K562 (cell line): ENCODE results near the gene HAO2. TPM values are rescaled to one million over a fixed set of nuclear protein-coding genes. Genes with fewer than 3 reads are reported as not detected.

ENCODE experiments used
- ATAC-seq: fragments of 200-7000 bp; cut with Tn5 transposase; 3 replicates; pipeline ENCODE4 v1.9.1; 2020; ENCODE audit warnings: moderate library complexity
- BruUV-seq: library from RNA; stranded (reverse); fragments of 400-500 nt; replicated peaks from 2 replicates; lab custom pipeline; 2021; lab: Mats Ljungman, UMichigan
- CTCF ChIA-PET: fragments of 300-600 bp; formaldehyde crosslinking; extraction: SDS; loops from one replicate; lab custom pipeline; 2021; ENCODE audit warnings: low intra/inter-chr PET ratio; lab: Yijun Ruan, JAX
- POLR2A ChIA-PET: fragments of 300-600, 350-650 bp; sonication (Branson Sonifier 250); formaldehyde crosslinking; extraction: SDS; loops from one replicate; lab custom pipeline; 2021; ENCODE audit warnings: antibody characterized with exemption, inconsistent platforms; lab: Yijun Ruan, JAX
- DNase-seq, 4 experiments: peaks; one replicate each; pipeline versions ENCODE4 v3.0.0 to v3.0.0-alpha.2; 2011 to 2018; ENCODE audit warnings: low spot score in 3 of 4, mixed read lengths in 3 of 4; ENCODE audit errors: extremely low read depth in 1 of 4
- FAIRE-seq: peaks from 2 replicates; lab custom pipeline; 2011; peaks lifted over from hg19 to GRCh38; lab: Jason Lieb, UNC
- H2AFZ ChIP-seq: 2 replicates; pipeline ENCODE4 v1.6.0; 2011; ENCODE audit warnings: low read depth, low read length, control low read depth, inconsistent platforms
- H3K27ac ChIP-seq: fragments of 200-600 bp; 3 replicates; pipeline ENCODE4 v1.8.0; 2011; ENCODE audit warnings: low read depth, mild to moderate bottlenecking, control low read depth, inconsistent platforms, low read length, moderate library complexity, mixed read lengths; ENCODE audit errors: extremely low read depth
- H3K27me3 ChIP-seq, 2 experiments: fragments of 300-600 bp in 1 of 2; 2 replicates in 1 of 2; 3 replicates in 1 of 2; pipeline versions ENCODE4 v1.6.0 to v1.8.0; 2011; ENCODE audit warnings: inconsistent platforms in 2 of 2, low read length in 2 of 2, mild to moderate bottlenecking in 1 of 2, mixed read lengths in 1 of 2, moderate library complexity in 1 of 2; ENCODE audit not compliant: control insufficient read depth in 2 of 2, insufficient read depth in 2 of 2
- H3K36me3 ChIP-seq: fragments of 300-600 bp; 3 replicates; pipeline ENCODE4 v1.8.0; 2011; ENCODE audit warnings: mild to moderate bottlenecking, low read length, inconsistent platforms; ENCODE audit not compliant: control insufficient read depth, insufficient read depth
- H3K4me1 ChIP-seq, 2 experiments: fragments of 200-600 bp in 1 of 2; replicated peaks in 1 of 2; 2 replicates in 1 of 2; 3 replicates in 1 of 2; pipeline versions ENCODE4 v1.5.1 to v1.8.0; 2011; ENCODE audit warnings: inconsistent platforms in 2 of 2, low read length in 2 of 2, mild to moderate bottlenecking in 1 of 2, mixed read lengths in 1 of 2, moderate library complexity in 1 of 2; ENCODE audit not compliant: control insufficient read depth in 2 of 2, insufficient read depth in 2 of 2
- H3K4me2 ChIP-seq: 2 replicates; pipeline ENCODE4 v1.6.1; 2011; ENCODE audit warnings: low read length, control low read depth, inconsistent platforms, mixed read lengths; ENCODE audit not compliant: insufficient read depth
- H3K4me3 ChIP-seq: fragments of 200-600 bp; sonication (generic), shearing (Covaris generic); 2 replicates; pipeline ENCODE4 v1.5.1; 2016; ENCODE audit warnings: control low read depth, inconsistent platforms
- H3K79me2 ChIP-seq: fragments of 200-600 bp; 3 replicates; pipeline ENCODE4 v1.8.0; 2011; ENCODE audit warnings: low read length, inconsistent platforms; ENCODE audit not compliant: control insufficient read depth, insufficient read depth
- H3K9ac ChIP-seq, 2 experiments: 2 replicates each; pipeline versions ENCODE4 v1.6.0 to v1.6.1; 2011; ENCODE audit warnings: low read depth in 2 of 2, low read length in 2 of 2, control low read depth in 1 of 2, inconsistent platforms in 1 of 2, mild to moderate bottlenecking in 1 of 2, mixed read lengths in 1 of 2; ENCODE audit not compliant: insufficient read depth in 1 of 2
- H3K9me1 ChIP-seq: one replicate; pipeline ENCODE4 v1.6.0; 2011; ENCODE audit warnings: inconsistent platforms, mild to moderate bottlenecking, low read length, moderate library complexity; ENCODE audit not compliant: control insufficient read depth, insufficient read depth
- H3K9me3 ChIP-seq: replicated peaks from 2 replicates; pipeline ENCODE4 v1.5.1; 2011; ENCODE audit warnings: low read depth, low read length, inconsistent platforms; ENCODE audit not compliant: control insufficient read depth, insufficient read depth
- H4K20me1 ChIP-seq: replicated peaks from 2 replicates; pipeline ENCODE4 v1.6.1; 2011; ENCODE audit warnings: low read length, inconsistent platforms, mixed read lengths; ENCODE audit not compliant: control insufficient read depth, insufficient read depth
- AFF1 ChIP-seq, 2 experiments: fragments of 450-650 bp; IDR thresholded peaks; 2 replicates each; pipeline ENCODE4 v1.6.1; 2018; ENCODE audit warnings: mild to moderate bottlenecking in 2 of 2, low read depth in 1 of 2; ENCODE audit not compliant: partially characterized antibody in 2 of 2
- BCL6 ChIP-seq: fragments of 250-450 bp; sonication (Bioruptor Pico); IDR thresholded peaks from 2 replicates; pipeline ENCODE4 v1.4.0; 2020
- CEBPB ChIP-seq: fragments of 450-650 bp; IDR thresholded peaks from 2 replicates; pipeline ENCODE4 v1.6.1; 2016; ENCODE audit warnings: missing genetic modification characterization, missing compliant biosample characterization
- COPS2 ChIP-seq: fragments of 450-650 bp; conservative IDR thresholded peaks from 2 replicates; pipeline ENCODE4 v1.6.1; 2016; ENCODE audit warnings: mild to moderate bottlenecking, moderate library complexity
- ESRRA ChIP-seq: fragments of 450-650 bp; IDR thresholded peaks from 2 replicates; pipeline ENCODE4 v1.6.1; 2014; ENCODE audit warnings: low read depth, mild to moderate bottlenecking, moderate library complexity, borderline replicate concordance
- HDAC2 ChIP-seq: fragments of 450-650 bp; IDR thresholded peaks from 2 replicates; pipeline ENCODE4 v1.6.1; 2016; ENCODE audit warnings: mild to moderate bottlenecking
- HINFP ChIP-seq: fragments of 450-650 bp; conservative IDR thresholded peaks from 2 replicates; pipeline ENCODE4 v1.6.1; 2016; ENCODE audit warnings: missing genetic modification characterization, low read depth, mild to moderate bottlenecking, control low read depth, missing compliant biosample characterization
- HOXB6 ChIP-seq: fragments of 250-450 bp; sonication (Bioruptor Pico); IDR thresholded peaks from 2 replicates; pipeline ENCODE4 v1.5.1; 2022; ENCODE audit warnings: mild to moderate bottlenecking, borderline replicate concordance
- MEF2A ChIP-seq: IDR thresholded peaks from 2 replicates; pipeline ENCODE4 v1.6.1; 2011; ENCODE audit warnings: low read depth, mild to moderate bottlenecking, low read length, moderate library complexity; ENCODE audit not compliant: control insufficient read depth
- MEIS2 ChIP-seq: fragments of 450-650 bp; IDR thresholded peaks from 2 replicates; pipeline ENCODE4 v1.6.1; 2014; ENCODE audit warnings: mild to moderate bottlenecking; ENCODE audit not compliant: partially characterized antibody
- NCOA1 ChIP-seq: fragments of 450-650 bp; IDR thresholded peaks from 2 replicates; pipeline ENCODE4 v1.6.1; 2016; ENCODE audit warnings: low read depth
- NR2C1 ChIP-seq, 2 experiments: fragments of 450-650 bp; IDR thresholded peaks; 2 replicates each; pipeline ENCODE4 v1.6.1; 2017; ENCODE audit warnings: mild to moderate bottlenecking in 2 of 2, antibody characterized with exemption in 1 of 2, inconsistent platforms in 1 of 2, missing compliant biosample characterization in 1 of 2, missing genetic modification characterization in 1 of 2
- PML ChIP-seq: IDR thresholded peaks from 2 replicates; pipeline ENCODE4 v1.6.1; 2012; ENCODE audit warnings: low read length, inconsistent platforms
- PRPF4 ChIP-seq: fragments of 200-400 bp; formaldehyde crosslinking; IDR thresholded peaks from one replicate; pipeline ENCODE4 v1.6.1; 2017; ENCODE audit warnings: low read length, low read depth, mild to moderate bottlenecking; ENCODE audit not compliant: insufficient read depth, poor library complexity, severe bottlenecking
- TFAP4 ChIP-seq: sonication (generic); formaldehyde crosslinking; IDR thresholded peaks from 2 replicates; pipeline ENCODE4 v1.8.0; 2022; ENCODE audit warnings: missing genetic modification reagents, mild to moderate bottlenecking, moderate library complexity, borderline replicate concordance
- TSC22D4 ChIP-seq: fragments of 450-650 bp; IDR thresholded peaks from 2 replicates; pipeline ENCODE4 v1.6.1; 2016; ENCODE audit warnings: missing genetic modification characterization, missing biosample characterization, control low read depth
- ZNF124 ChIP-seq: sonication (generic); formaldehyde crosslinking; IDR thresholded peaks from 2 replicates; pipeline ENCODE4 v1.8.1; 2022; ENCODE audit warnings: missing genetic modification reagents
- ZNF143 ChIP-seq: sonication (generic); formaldehyde crosslinking; IDR thresholded peaks from 2 replicates; pipeline ENCODE4 v1.9.0; 2022; ENCODE audit warnings: mild to moderate bottlenecking, missing genetic modification reagents
- WGBS: fragments of 100-300 bp; shearing (Covaris generic); methylation state at CpG from one replicate; pipeline ENCODE4 v1.1.6; 2016; ENCODE audit warnings: low coverage, mixed read lengths; ENCODE audit not compliant: insufficient coverage; ENCODE audit errors: missing lambda C conversion rate; 5-methylcytosine and 5-hydroxymethylcytosine counted together
- in situ Hi-C: fragments of 300-500 bp; cut with MboI; formaldehyde crosslinking; loops from 4 replicates; pipeline ENCODE4 v1.15.0; 2018; ENCODE audit warnings: inconsistent platforms, mixed read lengths
- intact Hi-C: fragments of 100-400 bp; cut with micrococcal nuclease; formaldehyde crosslinking; loops from 2 replicates; pipeline ENCODE4 v1.14.2; 2022
- polyA plus RNA-seq, 8 experiments: library from polyadenylated mRNA; depleted of rRNA in 4 of 8; stranded (reverse) in 5 of 8; unstranded in 3 of 8; fragments of >200 nt; fragmentation: Nextera tagmentation in 2 of 8; fragmentation: Illumina TruSeq in 1 of 8; extraction: Ambion mirVana in 2 of 8; extraction: Trizol in 1 of 8; gene quantifications; 2 replicates each; pipeline versions ENCODE4 v1.2.1 to v1.2.3, GENCODE V29; 2011 to 2014; ENCODE audit warnings: inconsistent platforms in 1 of 8, missing spikeins in 1 of 8
- total RNA-seq, 7 experiments: library from RNA; depleted of rRNA in 6 of 7; stranded (reverse); fragments of >200 nt in 6 of 7; fragmentation: Illumina TruSeq in 2 of 7; extraction: Trizol in 2 of 7; gene quantifications; 2 replicates each; pipeline versions ENCODE4 v1.2.1 to v1.2.3, GENCODE V29; 2011 to 2021; ENCODE audit warnings: low replicate concordance in 1 of 7

Gene HAO2
- total and polyA plus RNA-seq, 9 of the 15 experiments (the other 6 are each of a cell fraction or from before 2014, with no cell fraction given): not detected

GRCh38 chr1:119375366-119375765, 6.8 kb downstream of the HAO2 start:
- intact Hi-C loops: no loop called here
- H3K9me1 ChIP-seq: no peaks in the 10 kb centered on the region
- no peak for FAIRE-seq
- BruUV-seq: no TSS peak
- no peaks in the 10 kb centered on the region for H3K4me1 ChIP-seq
- H4K20me1 ChIP-seq: no peaks in the 10 kb centered on the region
- H3K9ac ChIP-seq: no peak overlapping the region
- POLR2A ChIA-PET: no interaction called here
- no peak overlapping the region for H2AFZ ChIP-seq
- H3K79me2 ChIP-seq: no peaks in the 10 kb centered on the region
- H3K4me2 ChIP-seq: no peak overlapping the region
- no peak for ATAC-seq
- TF ChIP-seq HOXB6 (CRISPR knock-in tag) (no peak), AFF1 (IDR thresholded peaks at IDR 0.05; ENCODE audit: low read depth in 1 of 2, partially characterized antibody in 2 of 2) (no peak), ESRRA (no peak), TSC22D4 (tag) (no peak), PRPF4 (no peak), PML (no peak), ZNF124 (no peak), MEIS2 (no peak), HDAC2 (no peak), NR2C1 (IDR thresholded peaks at IDR 0.05) (no peak), NR2C1 (tag; IDR thresholded peaks at IDR 0.05) (no peak), TFAP4 (CRISPR knock-in tag) (no peak), HINFP (tag) (no peak), BCL6 (CRISPR knock-in tag) (no peak), COPS2 (no peak), CEBPB (tag) (no peak), ZNF143 (CRISPR knock-in tag) (no peak), NCOA1 (no peak), MEF2A (no peak)
- no peak for DNase-seq
- in situ Hi-C loops: no loop called here
- H3K27me3 ChIP-seq: no peaks in the 10 kb centered on the region
- H3K4me3 ChIP-seq: no peak overlapping the region
- CTCF ChIA-PET: no interaction called here
- WGBS: 0% methylated on average over 1 of the region's 1 CpG
- no peaks in the 10 kb centered on the region for H3K9me3 ChIP-seq
- no peaks in the 10 kb centered on the region for H3K36me3 ChIP-seq
- H3K27ac ChIP-seq: no peak overlapping the region
